ENCODE measurements around the gene HBA2.
"Not testable (repeated sequence)": the region's sequence is repeated elsewhere in the genome, so short reads cannot be mapped to it uniquely, and the experiment has no call there.

HBA2 gene

DNA sequence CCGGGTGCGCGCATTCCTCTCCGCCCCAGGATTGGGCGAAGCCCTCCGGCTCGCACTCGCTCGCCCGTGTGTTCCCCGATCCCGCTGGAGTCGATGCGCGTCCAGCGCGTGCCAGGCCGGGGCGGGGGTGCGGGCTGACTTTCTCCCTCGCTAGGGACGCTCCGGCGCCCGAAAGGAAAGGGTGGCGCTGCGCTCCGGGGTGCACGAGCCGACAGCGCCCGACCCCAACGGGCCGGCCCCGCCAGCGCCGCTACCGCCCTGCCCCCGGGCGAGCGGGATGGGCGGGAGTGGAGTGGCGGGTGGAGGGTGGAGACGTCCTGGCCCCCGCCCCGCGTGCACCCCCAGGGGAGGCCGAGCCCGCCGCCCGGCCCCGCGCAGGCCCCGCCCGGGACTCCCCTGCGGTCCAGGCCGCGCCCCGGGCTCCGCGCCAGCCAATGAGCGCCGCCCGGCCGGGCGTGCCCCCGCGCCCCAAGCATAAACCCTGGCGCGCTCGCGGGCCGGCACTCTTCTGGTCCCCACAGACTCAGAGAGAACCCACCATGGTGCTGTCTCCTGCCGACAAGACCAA is at the start of gene HBA2:
Gene HBA2 (plus strand): TSS at position 503 of the 568 bp plus-strand sequence. CDS start 37 bp downstream, at position 540.
- H3K27ac ChIP-seq; DNase-seq (ENCODE audit: low spot score); CTCF ChIA-PET; POLR2A ChIA-PET (ENCODE audit: low non-redundant PET): not testable (repeated sequence)

- H3K27ac ChIP-seq; POLR2A ChIA-PET (ENCODE audit: low non-redundant PET); DNase-seq (ENCODE audit: low spot score); CTCF ChIA-PET: not testable (repeated sequence)
Observed at GRCh38 chr16:123558-124350, 48.9 kb upstream of the HBA2 start.

DNA sequence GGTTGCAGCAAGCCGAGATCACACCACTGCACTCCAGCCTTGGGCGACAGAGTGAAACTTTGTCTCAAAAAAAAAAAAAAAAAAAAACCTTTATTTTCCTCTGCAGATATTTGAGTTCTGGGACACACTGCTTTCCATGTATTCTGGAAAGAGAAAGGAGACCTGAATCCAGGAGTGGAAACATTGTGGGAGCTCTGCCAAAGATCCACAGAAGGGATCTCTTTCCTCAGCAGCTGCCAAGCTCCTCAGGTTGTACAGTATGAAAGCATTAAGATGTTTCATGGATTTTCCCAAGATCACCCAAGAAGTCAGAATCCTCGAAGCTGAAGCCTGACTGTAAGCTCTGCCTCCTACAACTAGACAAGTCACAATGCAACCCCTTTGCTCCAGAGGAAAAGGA is 47.7 kb upstream of the HBA2 start:
- ChIA-PET POLR2A (ENCODE audit: low non-redundant PET) (no interaction called here), CTCF (interaction anchor here (0.9 to 1.2 kb wide), 2 partner anchors 9 to 28 kb away, joined by 3 to 4 read pairs; no protein-coding TSS in a partner anchor)
- no peak overlapping the region for H3K27ac ChIP-seq
- TF ChIP-seq, protein P1, sequence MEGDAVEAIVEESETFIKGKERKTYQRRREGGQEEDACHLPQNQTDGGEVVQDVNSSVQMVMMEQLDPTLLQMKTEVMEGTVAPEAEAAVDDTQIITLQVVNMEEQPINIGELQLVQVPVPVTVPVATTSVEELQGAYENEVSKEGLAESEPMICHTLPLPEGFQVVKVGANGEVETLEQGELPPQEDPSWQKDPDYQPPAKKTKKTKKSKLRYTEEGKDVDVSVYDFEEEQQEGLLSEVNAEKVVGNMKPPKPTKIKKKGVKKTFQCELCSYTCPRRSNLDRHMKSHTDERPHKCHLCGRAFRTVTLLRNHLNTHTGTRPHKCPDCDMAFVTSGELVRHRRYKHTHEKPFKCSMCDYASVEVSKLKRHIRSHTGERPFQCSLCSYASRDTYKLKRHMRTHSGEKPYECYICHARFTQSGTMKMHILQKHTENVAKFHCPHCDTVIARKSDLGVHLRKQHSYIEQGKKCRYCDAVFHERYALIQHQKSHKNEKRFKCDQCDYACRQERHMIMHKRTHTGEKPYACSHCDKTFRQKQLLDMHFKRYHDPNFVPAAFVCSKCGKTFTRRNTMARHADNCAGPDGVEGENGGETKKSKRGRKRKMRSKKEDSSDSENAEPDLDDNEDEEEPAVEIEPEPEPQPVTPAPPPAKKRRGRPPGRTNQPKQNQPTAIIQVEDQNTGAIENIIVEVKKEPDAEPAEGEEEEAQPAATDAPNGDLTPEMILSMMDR (conservative IDR thresholded peaks at IDR 0.05; ENCODE audit: low read depth): no peak
- DNase-seq (ENCODE audit: low spot score): no peak

DNA sequence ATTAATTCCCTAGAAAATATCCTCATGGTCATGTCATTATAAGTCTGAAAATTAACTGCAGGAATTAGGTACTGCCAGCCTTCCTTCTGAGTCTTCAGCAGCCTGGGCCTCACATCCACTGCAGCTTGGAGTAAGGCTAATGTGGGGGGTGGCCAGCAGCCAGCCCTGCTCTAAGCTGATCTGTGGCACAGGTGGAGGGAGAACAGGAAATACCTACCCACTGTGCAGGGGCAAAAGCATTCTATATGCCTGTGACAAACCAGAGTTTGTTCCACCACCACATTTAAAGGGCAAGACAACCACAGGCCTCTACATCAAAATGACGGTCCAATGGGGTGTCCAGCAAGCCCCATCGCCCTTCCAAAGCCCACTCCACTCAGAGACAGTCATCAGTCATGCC is 43.6 kb upstream of the HBA2 start:
- CTCF ChIA-PET: interaction anchor here (0.6 to 1.0 kb wide), 3 partner anchors 63 to 233 kb away, joined by 3 to 4 read pairs (median 3); no protein-coding TSS in a partner anchor
- TF ChIP-seq, protein P1 (conservative IDR thresholded peaks at IDR 0.05; ENCODE audit: low read depth): no peak

DNA sequence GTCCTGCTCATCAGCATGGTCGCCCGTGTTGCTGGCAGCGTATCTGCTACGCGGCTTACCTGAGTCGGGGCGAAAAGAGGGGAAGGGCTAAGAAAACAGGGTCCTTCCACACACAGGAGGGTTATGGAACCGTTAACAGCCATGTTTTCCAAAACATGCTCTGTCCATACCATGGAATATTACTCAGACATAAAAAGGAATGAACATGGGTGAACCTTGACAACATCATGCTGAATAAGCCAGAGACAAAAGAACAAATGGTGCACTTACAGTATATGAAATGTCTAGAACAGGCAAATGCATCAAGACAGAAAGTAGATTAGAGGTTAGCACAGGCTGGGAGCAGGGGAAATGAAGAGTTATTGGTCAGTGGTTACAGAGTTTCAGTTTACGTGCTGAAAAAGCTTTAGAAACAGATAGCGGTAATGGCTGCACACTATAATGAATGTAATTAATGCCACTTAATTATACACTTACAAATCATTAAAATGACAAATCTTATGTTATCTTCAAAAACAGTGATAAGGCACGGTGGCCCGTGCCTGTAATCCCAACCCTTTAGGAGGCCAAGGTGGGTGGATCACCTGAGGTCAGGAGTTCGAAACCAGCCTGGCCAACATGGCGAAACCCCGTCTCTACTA is 42.0 kb upstream of the HBA2 start:
- no peak for DNase-seq (ENCODE audit: low spot score)
- POLR2A ChIA-PET (ENCODE audit: low non-redundant PET): no interaction called here
- CTCF ChIA-PET: interaction anchor here (0.6 to 0.8 kb wide), 2 partner anchors 8 to 24 kb away, joined by 3 read pairs; no protein-coding TSS in a partner anchor
- TF ChIP-seq, protein P1 (conservative IDR thresholded peaks at IDR 0.05; ENCODE audit: low read depth): no peak
- no peak overlapping the region for H3K27ac ChIP-seq

More for the DNA sequence above, 43.6 kb upstream of the HBA2 start:
- POLR2A ChIA-PET (ENCODE audit: low non-redundant PET): no interaction called here
- DNase-seq (ENCODE audit: low spot score): no peak
- no peak overlapping the region for H3K27ac ChIP-seq

GRCh38 chr16:132120-132519 is 40.6 kb upstream of the HBA2 start:
- no peak for DNase-seq (ENCODE audit: low spot score)
- H3K27ac ChIP-seq: no peak overlapping the region
- TF ChIP-seq, protein P1 (conservative IDR thresholded peaks at IDR 0.05; ENCODE audit: low read depth): no peak
- CTCF ChIA-PET: interaction anchor here (0.6 kb wide), 2 partner anchors 24 to 36 kb away, joined by 3 read pairs; no protein-coding TSS in a partner anchor
- POLR2A ChIA-PET (ENCODE audit: low non-redundant PET): interaction anchor here (0.6 kb wide), 1 partner anchor 36 kb away, joined by 3 read pairs; no protein-coding TSS in a partner anchor

GRCh38 chr16:133716-134115 is 39.0 kb upstream of the HBA2 start:
- CTCF ChIA-PET: interaction anchor here (0.6 to 1.8 kb wide), 4 partner anchors 8 to 184 kb away, joined by 3 to 4 read pairs (median 4); no protein-coding TSS in a partner anchor

More at GRCh38 chr16:133716-134115, 39.0 kb upstream of the HBA2 start:
- no peak for DNase-seq (ENCODE audit: low spot score)
- POLR2A ChIA-PET (ENCODE audit: low non-redundant PET): interaction anchor here (0.8 kb wide), 1 partner anchor 14 kb away, joined by 6 read pairs; no protein-coding TSS in a partner anchor
- H3K27ac ChIP-seq: no peak overlapping the region
- TF ChIP-seq, protein P1 (conservative IDR thresholded peaks at IDR 0.05; ENCODE audit: low read depth): no peak
